GM21619 (cell line): ENCODE data around the gene MSH4.
"Not testable (repeated sequence)": the region's sequence is repeated elsewhere in the genome, so short reads cannot be mapped to it uniquely, and the experiment has no call there.

Experiments
- ATAC-seq: cut with Tn5 transposase; IDR thresholded peaks from one replicate; pipeline ENCODE4 v1.9.1; 2021; ENCODE audit not compliant: unreplicated experiment

Gene MSH4

DNA sequence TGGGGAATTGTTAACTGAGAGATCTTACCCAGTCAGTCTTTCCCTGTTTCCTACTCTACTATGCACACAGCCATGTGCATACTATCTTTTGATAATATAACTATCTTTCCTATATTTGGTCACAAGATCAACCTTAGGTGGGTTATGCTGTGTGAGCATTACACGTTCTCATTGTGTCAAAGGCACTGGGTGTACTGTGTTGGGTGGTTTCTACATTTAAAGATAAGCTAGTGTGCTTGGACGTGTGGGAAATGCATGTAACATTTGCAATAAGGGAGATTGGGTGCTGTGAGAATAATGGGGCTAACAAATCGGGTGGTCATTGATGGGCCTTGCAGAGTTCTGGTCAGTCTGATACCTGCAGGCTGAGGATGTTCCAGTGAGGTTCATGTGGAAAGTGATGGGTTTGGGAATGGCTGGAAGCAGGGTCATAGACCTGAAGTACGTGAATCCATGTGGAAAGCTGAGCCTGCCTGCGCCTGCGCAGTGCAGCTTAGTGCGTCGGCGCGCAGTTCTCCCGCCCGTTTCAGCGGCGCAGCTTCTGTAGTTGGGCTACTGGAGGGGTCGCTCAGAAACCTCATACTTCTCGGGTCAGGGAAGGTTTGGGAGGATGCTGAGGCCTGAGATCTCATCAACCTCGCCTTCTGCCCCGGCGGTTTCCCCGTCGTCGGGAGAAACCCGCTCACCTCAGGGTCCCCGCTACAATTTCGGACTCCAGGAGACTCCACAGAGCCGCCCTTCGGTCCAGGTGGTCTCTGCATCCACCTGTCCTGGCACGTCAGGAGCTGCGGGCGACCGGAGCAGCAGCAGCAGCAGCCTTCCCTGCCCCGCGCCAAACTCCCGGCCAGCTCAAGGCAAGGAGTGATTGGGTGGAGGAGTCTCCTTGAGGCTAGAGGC lies at the start of gene MSH4:
Gene MSH4 (plus strand): TSS at position 507 of the 897 bp plus-strand sequence. CDS start 104 bp downstream, at position 611.
- no peak for ATAC-seq

DNA sequence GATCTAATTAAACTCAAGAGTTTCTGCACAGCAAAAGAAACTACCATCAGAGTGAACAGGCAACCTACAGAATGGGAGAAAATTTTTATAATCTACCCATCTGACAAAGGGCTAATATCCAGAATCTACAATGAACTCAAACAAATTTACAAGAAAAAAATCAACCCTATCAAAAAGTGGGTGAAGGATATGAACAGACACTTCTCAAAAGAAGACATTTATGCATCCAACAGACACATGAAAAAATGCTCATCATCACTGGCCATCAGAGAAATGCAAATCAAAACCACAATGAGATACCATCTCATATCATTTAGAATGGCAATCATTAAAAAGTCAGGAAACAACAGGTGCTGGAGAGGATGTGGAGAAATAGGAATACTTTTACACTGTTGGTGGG lies 39.5 kb upstream of the MSH4 start:
- not testable (repeated sequence) for ATAC-seq

DNA sequence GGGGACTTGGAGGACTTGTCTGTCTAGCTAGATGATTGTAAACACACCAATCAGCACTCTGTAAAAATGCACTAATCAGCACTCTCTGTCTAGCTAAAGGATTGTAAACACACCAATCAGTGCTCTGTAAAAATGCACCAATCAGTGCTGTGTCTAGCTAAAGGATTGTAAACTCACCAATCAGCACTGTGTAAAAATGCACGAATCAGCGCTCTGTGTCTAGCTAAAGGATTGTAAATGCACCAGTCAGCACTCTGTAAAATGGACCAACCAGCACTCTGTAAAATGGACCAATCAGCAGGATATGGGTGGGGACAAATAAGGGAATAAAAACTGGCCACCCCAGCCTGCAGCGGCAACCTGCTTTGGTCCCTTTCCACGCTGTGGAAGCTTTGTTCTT lies 38.1 kb upstream of the MSH4 start:
- not testable (repeated sequence) for ATAC-seq

DNA sequence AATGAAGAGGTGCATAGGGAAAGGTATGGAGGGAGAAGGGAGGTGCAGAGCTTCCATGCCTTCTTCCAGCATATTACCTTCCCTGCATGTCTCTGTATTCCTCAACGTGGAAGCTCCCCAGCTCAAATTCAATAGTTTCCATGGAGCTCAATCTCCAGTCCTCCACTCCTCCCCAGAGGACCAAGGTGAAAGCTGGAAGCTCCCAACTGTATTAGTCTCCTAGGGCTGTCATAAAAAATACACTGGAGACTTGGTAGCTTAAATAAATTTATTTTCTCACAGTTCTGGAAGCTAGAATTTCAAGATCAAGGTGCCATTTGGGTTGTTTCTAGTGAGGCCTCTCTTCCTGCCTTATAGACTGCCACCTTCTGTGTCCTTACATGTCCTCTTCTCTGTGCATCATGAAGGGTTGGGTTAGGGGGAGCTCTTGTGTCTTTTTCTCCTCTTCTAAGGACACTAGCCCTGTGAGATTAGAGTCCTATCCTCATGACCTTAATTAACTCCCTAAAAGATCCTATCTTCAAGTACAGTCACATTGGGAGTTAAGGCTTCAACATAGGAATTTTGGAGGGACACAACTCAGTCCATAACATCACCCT lies 32.5 kb upstream of the MSH4 start:
- no peak for ATAC-seq

DNA sequence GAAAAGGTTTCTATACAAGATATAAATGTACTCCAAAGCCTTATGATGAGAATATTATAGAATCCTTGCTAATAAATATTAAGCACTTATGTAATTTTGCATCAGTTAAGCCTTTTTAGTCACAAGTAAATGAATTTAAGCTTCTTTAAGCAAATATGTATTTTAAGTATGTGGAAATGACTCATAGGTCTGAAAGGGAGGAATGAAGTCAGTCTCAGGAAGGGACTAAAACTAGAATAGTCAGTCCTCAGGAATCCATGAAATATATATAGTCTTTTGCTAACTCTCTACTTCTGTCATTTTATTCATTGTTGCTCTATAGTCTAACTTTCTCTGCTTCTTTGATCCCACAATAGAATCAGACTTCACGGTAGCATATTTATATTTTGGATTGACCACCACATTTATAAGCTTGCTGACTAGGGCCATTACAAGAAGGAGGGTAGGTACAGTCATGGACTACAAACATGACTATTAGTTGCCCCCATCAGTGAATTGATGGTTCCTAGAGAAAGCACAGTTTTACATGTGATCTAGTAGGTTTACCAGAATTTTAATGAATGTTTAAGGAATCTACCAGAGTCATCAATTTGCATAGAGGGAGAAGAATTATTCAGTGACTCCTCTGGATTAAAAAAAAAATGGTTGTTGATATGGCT lies 30.9 kb upstream of the MSH4 start:
- ATAC-seq, result no peak

DNA sequence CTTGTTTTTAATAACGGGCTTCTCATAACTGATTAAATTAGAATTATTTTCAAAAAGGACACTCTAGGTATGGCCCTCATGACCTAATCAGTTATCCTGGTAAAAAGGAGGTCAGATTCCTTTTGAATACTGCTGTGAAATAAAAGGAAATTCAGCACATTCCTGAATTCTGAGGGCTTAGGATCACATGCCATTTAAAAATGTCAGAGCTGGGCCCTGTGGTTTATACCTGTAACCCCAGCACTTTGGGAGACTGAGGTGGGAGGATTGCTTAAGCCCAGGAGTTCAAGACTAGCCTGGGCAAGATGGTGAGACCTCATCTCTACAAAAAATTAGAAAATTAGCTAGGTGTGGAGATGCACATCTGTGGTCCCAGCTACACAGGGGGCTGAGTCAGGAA lies 28.7 kb upstream of the MSH4 start:
- no peak for ATAC-seq

DNA sequence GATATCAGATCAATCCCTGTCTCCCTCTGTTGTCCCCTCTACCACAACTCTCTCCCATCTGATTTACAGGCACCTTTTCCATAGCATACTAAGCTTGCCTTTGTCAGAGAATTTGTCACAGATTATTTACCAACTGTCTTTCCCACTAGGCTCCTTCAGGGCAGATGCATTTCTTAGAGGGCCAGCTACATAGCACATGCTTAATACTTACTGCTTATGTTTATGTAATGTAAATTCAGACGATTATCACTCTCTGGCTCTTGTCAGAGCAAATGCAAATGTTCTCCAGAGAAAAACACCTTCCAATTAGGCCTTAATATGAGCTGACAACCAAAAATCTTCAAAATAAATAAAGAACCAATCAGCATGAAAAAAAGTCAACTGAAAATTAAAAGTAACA lies 25.9 kb upstream of the MSH4 start:
- no peak for ATAC-seq

DNA sequence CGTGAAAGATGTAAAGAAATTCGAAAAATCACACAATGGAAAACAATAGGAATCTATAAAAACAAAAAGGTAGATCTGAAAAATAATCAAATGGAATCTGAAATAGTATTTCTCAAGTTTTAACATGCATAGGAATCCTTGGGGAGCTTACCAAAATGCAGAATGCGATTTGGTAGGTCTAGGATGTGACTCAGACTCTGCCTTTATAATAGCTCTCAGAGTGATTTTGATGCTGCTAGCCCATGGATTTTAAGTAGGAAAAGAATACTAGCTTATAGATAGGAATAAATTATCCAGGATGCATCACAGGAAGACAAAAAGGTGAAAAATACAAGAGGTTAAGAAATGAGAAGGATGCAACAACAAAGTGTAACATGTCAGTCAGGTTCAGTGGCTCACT lies 24.7 kb upstream of the MSH4 start:
- ATAC-seq, result no peak

DNA sequence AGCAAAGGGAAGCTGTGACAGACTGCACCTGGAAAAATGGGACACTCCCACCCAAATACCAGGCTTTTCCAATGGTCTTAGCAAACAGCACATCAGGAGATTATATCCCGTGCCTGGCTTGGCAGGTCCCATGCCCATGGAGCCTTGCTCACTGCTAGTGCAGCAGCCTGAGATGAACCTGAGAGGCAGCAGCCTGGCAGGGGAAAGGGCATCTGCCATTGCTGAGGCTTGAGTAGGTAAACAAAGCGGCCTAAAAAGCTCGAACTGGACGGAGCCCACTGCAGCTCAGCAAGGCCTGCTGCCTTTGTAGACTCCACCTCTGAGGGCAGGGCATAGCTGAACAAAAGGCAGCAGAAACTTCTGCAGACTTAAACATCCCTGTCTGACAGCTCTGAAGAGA lies 18.9 kb upstream of the MSH4 start:
- not testable (repeated sequence) for ATAC-seq

DNA sequence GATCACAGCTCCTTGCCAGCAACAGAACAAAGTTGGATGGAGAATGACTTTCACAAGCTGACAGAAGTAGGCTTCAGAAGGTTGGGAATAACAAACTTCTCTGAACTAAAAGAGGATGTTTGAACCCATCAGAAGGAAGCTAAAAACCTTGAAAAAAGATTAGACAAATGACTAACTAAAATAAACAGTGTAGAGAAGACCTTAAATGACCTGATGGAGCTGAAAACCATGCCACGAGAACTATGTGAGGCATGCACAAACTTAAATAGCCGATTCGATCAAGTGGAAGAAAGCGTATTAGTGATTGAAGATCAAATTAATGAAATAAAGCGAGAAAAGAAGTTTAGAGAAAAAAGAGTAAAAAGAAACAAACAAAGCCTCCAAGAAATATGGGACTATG lies 18.0 kb upstream of the MSH4 start:
- ATAC-seq, result not testable (repeated sequence)

DNA sequence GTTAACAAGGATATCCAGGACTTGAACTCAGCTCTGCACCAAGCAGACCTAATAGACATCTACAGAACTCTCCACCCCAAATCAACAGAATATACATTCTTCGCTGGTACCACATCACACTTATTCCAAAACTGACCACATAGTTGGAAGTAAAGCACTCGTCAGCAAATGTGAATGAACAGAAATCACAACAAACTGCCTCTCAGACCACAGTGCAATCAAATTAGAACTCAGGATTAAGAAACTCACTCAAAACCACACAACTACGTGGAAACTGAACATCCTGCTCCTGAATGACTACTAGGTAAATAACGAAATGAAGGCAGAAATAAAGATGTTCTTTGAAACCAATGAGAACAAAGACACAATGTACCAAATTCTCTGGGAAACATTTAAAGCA lies 16.5 kb upstream of the MSH4 start:
- ATAC-seq, result not testable (repeated sequence)

DNA sequence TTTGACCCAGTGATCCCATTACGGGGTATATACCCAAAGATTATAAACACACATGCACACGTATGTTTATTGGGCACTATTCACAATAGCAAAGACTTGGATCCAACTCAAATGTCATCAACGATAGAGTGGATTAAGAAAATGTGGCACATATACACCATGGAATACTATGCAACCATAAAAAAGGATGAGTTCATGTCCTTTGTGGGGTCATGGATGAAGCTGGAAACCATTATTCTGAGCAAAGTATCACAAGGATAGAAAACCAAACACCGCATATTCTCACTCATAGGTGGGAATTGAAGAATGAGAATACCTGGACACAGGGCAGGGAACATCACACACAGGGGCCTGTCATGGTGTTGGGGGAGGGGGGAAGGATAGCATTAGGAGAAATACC lies 12.8 kb upstream of the MSH4 start:
- not testable (repeated sequence) for ATAC-seq

DNA sequence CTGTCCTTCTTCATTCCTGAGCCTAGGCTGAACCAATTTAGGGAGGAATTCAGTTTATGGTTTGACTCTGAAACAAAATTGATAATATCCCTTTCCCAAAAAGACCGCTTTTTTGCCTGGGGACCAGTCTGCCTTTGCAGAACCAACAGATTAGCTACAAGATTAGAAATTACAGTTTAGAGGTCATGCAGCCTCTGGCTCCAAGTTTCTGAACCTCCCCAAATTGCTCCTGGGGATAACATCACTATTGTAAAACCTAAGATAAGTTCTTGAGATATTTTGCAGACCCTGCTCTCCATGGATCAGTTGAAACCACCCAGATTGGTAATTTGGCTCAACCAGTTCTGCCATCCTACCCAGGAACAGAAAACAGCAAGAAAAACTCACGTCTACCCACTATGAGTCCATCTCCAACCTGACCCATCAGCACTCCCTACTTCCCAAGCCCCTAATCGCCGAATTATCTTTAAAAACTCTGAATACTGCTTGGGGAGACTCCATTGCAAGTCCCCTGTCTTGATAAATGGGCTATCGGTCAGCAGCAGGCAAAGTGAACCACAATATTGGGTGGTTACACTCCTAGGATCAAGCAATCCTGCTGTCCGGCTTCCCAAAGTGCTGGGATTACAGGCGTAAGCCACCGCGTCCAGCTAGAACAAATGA lies 11.2 kb upstream of the MSH4 start:
- peak; percentile 14 for ATAC-seq

DNA sequence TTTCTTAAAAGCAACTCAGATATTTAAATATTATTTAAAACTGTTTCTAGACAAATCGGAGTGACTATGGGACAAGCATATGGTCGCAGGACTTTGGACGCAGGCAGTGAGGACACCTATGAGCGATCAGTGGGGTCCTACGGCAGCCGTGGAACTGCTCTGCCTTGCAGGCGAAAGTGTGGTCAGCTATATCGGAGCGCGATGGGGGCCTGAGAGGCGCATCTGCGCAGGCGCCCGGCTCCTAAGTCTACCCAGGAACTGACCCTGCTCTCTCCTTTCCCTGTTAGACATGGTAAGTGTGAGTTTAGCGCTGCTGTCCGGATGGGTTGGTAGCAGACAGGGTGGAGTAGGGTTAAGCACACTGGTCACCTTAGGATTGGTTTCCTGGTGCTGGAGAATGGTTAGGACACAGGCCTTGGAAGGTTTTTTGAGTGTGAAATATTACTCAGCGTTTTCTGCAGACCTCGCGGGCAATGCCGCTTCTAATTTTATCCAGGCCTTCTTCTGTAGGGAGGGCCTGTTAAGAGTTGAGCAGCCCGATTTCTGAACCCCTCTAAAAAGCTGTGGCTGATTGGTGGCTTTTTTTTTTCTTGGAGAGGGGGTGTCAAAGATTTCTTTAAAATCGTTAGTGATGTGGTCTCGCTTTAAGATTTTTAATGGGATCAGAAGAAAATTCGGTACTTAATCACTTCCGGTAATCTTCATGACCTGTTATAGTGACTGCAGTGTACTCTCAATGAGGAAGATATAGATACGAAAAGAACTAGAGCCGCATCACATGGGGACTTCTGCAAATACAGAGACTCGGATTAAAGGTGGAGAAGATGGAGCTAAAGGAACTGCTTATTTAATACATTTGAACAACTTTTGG lies 10.5 kb upstream of the MSH4 start, which contains the start of gene RABGGTB:
Gene RABGGTB (plus strand): TSS at position 274 of the 871 bp plus-strand sequence. CDS start 16 bp downstream, at position 290.
- ATAC-seq, result peak; percentile 63

DNA sequence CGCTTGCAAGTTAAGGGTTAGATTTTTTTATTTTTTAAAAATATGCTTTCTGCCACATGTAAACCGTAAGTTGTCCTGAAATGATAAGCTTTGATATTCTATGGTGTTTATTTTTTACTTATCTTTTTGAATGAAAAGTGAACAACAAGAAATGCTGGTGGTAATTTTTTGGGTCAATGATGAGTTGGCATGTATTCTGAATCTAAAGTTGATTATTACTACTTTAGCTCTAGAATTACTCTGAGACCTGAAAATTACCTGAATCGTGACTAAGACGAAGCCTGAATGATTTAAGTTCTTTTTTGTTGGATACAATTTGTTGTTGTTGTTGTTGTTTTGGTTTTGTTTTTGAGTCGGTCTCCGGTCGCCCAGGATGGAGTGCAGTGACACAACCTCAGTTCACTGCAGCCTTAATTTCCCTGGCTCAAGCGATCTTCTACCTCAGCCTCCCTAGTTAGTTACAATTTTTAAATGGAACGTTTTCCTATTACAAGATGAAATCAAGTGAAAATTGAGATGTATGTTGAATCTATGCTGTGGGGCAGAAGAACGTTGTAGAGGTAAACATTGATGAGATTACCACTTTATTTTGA lies 9.7 kb upstream of the MSH4 start:
- no peak for ATAC-seq

DNA sequence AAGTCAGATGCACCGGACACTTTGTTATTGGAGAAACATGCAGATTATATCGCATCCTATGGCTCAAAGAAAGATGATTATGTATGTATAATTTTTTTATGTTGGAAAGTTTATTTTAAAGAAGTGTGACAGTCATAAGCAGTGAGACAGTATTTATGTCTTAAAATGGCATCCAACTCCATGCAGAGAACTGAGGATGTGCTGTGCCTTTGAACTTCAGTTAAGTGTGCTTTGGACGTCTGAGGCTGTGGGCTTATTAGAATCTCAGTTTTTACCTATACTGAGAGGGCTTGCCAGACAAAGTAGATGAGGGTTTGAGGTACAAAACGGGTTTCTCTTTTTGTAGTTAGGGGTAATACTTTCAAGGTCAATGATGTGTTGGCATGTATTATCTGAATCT lies 9.2 kb upstream of the MSH4 start:
- ATAC-seq, result no peak

DNA sequence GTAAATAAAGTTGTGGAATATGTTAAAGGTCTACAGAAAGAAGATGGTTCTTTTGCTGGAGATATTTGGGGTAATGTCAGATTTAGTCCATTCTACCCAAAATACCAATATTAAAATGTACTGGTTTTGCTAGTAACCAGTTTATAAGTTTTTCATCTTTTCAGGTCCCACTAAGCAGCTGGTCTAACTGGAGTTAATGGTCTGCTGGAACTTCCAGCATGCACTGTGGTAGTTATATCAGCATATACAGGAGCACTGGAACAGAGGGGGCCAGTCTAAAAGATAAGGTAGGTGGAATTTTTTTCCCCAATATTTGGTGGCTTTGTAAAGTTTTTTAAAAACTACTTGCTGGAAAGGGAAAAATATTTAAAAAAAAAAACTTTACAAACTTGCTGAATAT lies 6.7 kb upstream of the MSH4 start:
- ATAC-seq, result no peak

DNA sequence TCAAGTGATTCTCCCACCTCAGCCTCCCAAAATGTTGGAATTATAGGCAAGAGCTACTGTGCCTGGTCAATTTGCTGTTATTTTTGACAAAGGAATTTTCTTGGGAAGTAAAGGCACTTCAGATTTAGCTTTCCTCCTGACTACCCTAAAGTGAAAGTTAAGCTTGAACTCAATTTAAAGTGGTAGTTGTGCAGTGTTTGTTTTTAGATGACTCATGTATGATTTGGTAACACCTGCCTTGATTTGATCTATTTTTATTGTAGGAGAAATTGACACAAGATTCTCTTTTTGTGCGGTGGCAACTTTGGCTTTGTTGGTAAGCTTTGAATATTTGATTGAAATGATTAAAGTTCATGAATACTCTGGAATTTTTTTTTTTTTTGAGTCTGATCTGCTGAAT lies 5.7 kb upstream of the MSH4 start:
- ATAC-seq, result no peak

DNA sequence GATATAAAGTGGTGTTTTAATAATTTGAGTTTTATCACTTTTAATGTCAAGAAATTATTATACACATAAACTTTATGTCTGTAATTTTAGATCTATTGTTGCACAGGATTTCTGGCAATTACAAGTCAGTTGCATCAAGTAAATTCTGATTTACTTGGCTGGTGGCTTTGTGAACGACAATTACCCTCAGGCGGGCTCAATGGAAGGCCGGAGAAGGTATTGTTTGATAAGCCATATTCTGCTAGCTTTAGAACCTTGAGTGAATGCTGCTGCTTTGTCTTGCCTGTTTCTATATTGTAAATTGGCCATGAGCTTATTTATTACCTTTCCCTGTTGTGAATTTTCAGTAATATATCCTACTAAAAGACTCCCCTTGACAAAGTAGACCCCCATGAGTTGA lies 4.6 kb upstream of the MSH4 start:
- ATAC-seq, result no peak

DNA sequence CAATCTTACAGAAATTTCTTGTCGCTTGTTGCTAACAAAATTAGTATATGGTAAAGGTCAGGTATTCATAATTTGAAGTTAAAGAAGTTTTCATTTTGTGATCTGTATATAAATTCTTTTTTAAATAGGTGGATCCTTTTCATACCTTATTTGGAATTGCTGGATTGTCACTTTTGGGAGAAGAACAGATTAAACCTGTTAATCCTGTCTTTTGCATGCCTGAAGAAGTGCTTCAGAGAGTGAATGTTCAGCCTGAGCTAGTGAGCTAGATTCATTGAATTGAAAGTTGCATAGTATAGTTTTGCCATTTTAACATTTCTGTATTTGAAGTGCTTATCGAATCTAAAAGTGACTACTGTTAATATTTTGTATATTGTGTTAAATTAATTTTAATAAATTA lies 2.3 kb upstream of the MSH4 start:
- no peak for ATAC-seq
